Spleen (tissue), 11 donors: ENCODE measurements around the gene NGEF. TPM values are rescaled to one million over a fixed set of nuclear protein-coding genes. Genes with fewer than 3 reads are reported as not detected.

Experiments
- DNase-seq: peaks from one replicate; pipeline ENCODE4 v3.0.0-alpha.2; 2020
- H3K27ac ChIP-seq, 8 donors: fragments of 200-600 bp; sonication (generic) in 7 of 8; 1 replicate in 4 of 8; 2 replicates in 4 of 8; pipeline versions ENCODE4 v1.5.0 to v1.8.0; 2016 to 2021; ENCODE audit warnings: inconsistent platforms in 4 of 8, mild to moderate bottlenecking in 4 of 8, moderate library complexity in 1 of 8
- H3K27me3 ChIP-seq, 7 donors: fragments of 200-600 bp; sonication (generic) in 6 of 7; replicated peaks in 1 of 7; 1 replicate in 4 of 7; 2 replicates in 3 of 7; pipeline versions ENCODE4 v1.5.0 to v1.8.0; 2016 to 2021; ENCODE audit warnings: inconsistent platforms in 3 of 7, mild to moderate bottlenecking in 1 of 7
- H3K36me3 ChIP-seq, 6 donors: fragments of 200-600 bp; sonication (generic) in 5 of 6; 1 replicate in 4 of 6; 2 replicates in 2 of 6; pipeline versions ENCODE4 v1.5.0 to v1.8.0; 2016 to 2021; ENCODE audit warnings: inconsistent platforms in 2 of 6
- H3K4me1 ChIP-seq, 6 donors: fragments of 200-600 bp; sonication (generic) in 5 of 6; 1 replicate in 3 of 6; 2 replicates in 3 of 6; pipeline versions ENCODE4 v1.5.0 to v1.8.0; 2016 to 2021; ENCODE audit warnings: inconsistent platforms in 3 of 6
- H3K4me3 ChIP-seq, 8 donors: fragments of 200-600 bp; sonication (generic) in 7 of 8; 1 replicate in 4 of 8; 2 replicates in 4 of 8; pipeline versions ENCODE4 v1.5.0 to v1.8.0; 2016 to 2021; ENCODE audit warnings: inconsistent platforms in 4 of 8, mild to moderate bottlenecking in 4 of 8, moderate library complexity in 2 of 8
- H3K9me3 ChIP-seq, 8 donors: fragments of 200-600 bp; sonication (generic) in 7 of 8; 1 replicate in 4 of 8; 2 replicates in 4 of 8; pipeline versions ENCODE4 v1.5.0 to v1.8.0; 2016 to 2021; ENCODE audit warnings: inconsistent platforms in 4 of 8
- CTCF ChIP-seq, 11 experiments: fragments of 200-600 bp in 7 of 11; fragments of 450-650 bp in 4 of 11; sonication (generic) in 4 of 11; IDR thresholded peaks in 8 of 11; conservative IDR thresholded peaks in 3 of 11; 1 replicate in 7 of 11; 2 replicates in 4 of 11; pipeline versions ENCODE4 v1.4.0 to v1.8.0; 2016 to 2021; ENCODE audit warnings: antibody characterized with exemption in 11 of 11, inconsistent platforms in 4 of 11, mild to moderate bottlenecking in 1 of 11
- POLR2A ChIP-seq, 3 donors: fragments of 450-650 bp; IDR thresholded peaks; one replicate each; pipeline ENCODE4 v1.5.1; 2017; ENCODE audit warnings: antibody characterized with exemption in 3 of 3, mild to moderate bottlenecking in 1 of 3
- POLR2AphosphoS5 ChIP-seq, 3 donors: sonication (generic); formaldehyde crosslinking; IDR thresholded peaks; one replicate each; pipeline ENCODE4 v1.5.1; 2017; ENCODE audit warnings: antibody characterized with exemption in 3 of 3
- WGBS, 5 donors: extraction: QIAGEN DNeasy Blood & Tissue Kit in 3 of 5; methylation state at CpG; one replicate each; pipeline versions ENCODE4 v1.1.5 to v1.1.7; 2013 to 2018; 5-methylcytosine and 5-hydroxymethylcytosine counted together
- intact Hi-C: fragments of 100-400 bp; cut with DNase I; formaldehyde crosslinking; loops from one replicate; pipeline ENCODE4 v1.15.0; 2023; ENCODE audit warnings: low total_unique reads
- polyA plus RNA-seq, 3 donors: library from polyadenylated mRNA; stranded (reverse); fragments of 200-250 nt; gene quantifications; one replicate each; pipeline ENCODE4 v1.2.1, GENCODE V29; 2013
- total RNA-seq, 7 donors: library from RNA; depleted of rRNA in 3 of 7; stranded (reverse); fragments of >200 nt in 3 of 7; fragmentation: NEBNext Ultra II Directional in 4 of 7; extraction: Animal tissue kit (Norgen Biotek cat#: 25700) in 4 of 7; gene quantifications; one replicate each; pipeline versions ENCODE4 v1.1.0 to v1.2.1, GENCODE V29; 2016 to 2021
- donor health status: healthy with polysubstance abuse.
- donor health status: DM: no; HTN: no; CAD: no; lungs with moderate emphysema.
- donor health status: DM: no; HTN: no; CAD: no.
- donor health status: Bipolar disorder and iron deficiency.
- donor health status: healthy.
- donor health status: DM: no; HTN: no; CAD: no.
- donor health status: DM: yes; HTN: yes; CAD: no.

Gene NGEF
- total and polyA plus RNA-seq, 10 donors = 0.23 to 0.79 (median 0.43) TPM; not detected in 5

- H3K36me3 ChIP-seq = no peaks in the 10 kb centered on the region
- no peaks in the 10 kb centered on the region for H3K9me3 ChIP-seq
- peaks cover 0 to 12% (median 4%) of the 10 kb centered on the region in 6 donors for H3K4me1 ChIP-seq
- no peak overlapping the region for H3K4me3 ChIP-seq
- intact Hi-C loops = no loop called here
- peaks cover 0 to 47% (median 0%) of the 10 kb centered on the region in 7 donors for H3K27me3 ChIP-seq
- TF ChIP-seq POLR2AphosphoS5 (IDR thresholded peaks at IDR 0.05) (no peak), CTCF (IDR thresholded peaks at IDR 0.05 in 8 of 11, conservative IDR thresholded peaks at IDR 0.05 in 3 of 11) (no peak), POLR2A (IDR thresholded peaks at IDR 0.05) (no peak)
- no peak overlapping the region for H3K27ac ChIP-seq
- 78 to 88% (median 87%) methylated on average over 19 to 21 of the region's 21 CpGs for WGBS, 5 donors
- peak; percentile 51 for DNase-seq
Measured at GRCh38 chr2:232888099-232888836, 124.8 kb downstream of the NGEF start.

DNA sequence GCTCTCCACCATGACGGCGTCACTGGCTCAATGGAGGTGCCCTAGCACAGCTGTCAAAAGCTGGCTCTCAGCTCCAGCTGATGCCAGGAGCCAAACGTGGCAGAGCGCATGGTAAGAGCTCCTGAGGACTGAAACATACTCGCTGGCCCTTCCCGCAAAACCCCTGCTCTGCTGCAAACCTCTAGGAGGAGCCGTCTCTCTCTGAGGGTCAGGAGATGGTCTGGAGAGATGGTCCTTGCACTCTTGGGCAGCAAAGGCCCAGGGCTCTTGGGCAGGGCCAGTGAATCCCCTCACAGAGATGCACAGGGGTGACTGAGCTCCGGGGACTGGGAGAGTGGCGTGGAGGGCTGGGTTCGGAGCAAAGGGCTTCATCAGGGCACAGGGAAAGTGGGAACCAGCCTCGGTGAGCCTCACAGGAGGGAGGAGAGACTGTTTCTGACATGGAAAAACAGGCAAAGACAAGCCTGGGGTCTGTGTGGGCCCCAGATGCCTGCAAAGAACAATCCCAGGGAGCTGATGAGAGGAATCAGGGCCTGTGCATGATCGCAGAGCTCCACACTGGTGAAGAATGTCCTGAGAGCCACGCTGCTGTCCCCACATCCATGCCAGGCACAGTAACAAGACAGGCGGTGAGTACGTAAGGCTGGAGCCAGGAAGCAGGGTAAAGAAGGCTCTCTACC lies 125.7 kb downstream of the NGEF start:
- 77 to 87% (median 80%) methylated on average over 14 to 15 of the region's 15 CpGs for WGBS, 5 donors
- TF ChIP-seq POLR2AphosphoS5 (IDR thresholded peaks at IDR 0.05) (no peak), CTCF (IDR thresholded peaks at IDR 0.05 in 8 of 11, conservative IDR thresholded peaks at IDR 0.05 in 3 of 11) (no peak), POLR2A (IDR thresholded peaks at IDR 0.05) (no peak)
- Histone ChIP-seq H3K4me3 (no peak overlapping the region), H3K9me3 (no peaks in the 10 kb centered on the region), H3K27me3 (peaks cover 0 to 40% (median 0%) of the 10 kb centered on the region in 7 donors), H3K27ac (no peak overlapping the region), H3K36me3 (no peaks in the 10 kb centered on the region), H3K4me1 (peaks cover 0 to 12% (median 4%) of the 10 kb centered on the region in 6 donors)
- intact Hi-C loops = no loop called here
- DNase-seq = peak; percentile 45

- Histone ChIP-seq H3K4me3 (no peak overlapping the region), H3K9me3 (no peaks in the 10 kb centered on the region), H3K36me3 (no peaks in the 10 kb centered on the region), H3K27me3 (peaks cover 0 to 33% (median 0%) of the 10 kb centered on the region in 7 donors), H3K27ac (no peak overlapping the region), H3K4me1 (peaks cover 0 to 12% (median 4%) of the 10 kb centered on the region in 6 donors)
- no peak for DNase-seq
- intact Hi-C loops = no loop called here
- 70 to 89% (median 85%) methylated on average over 6 to 7 of the region's 7 CpGs for WGBS, 5 donors
- no peak for TF ChIP-seq POLR2AphosphoS5 (IDR thresholded peaks at IDR 0.05)
- TF ChIP-seq CTCF (IDR thresholded peaks at IDR 0.05 in 8 of 11, conservative IDR thresholded peaks at IDR 0.05 in 3 of 11) = no peak
- TF ChIP-seq POLR2A (IDR thresholded peaks at IDR 0.05) = no peak
Measured at GRCh38 chr2:232886632-232887031, 126.4 kb downstream of the NGEF start.

- TF ChIP-seq POLR2AphosphoS5 (IDR thresholded peaks at IDR 0.05) (no peak), POLR2A (IDR thresholded peaks at IDR 0.05) (no peak), CTCF (IDR thresholded peaks at IDR 0.05 in 8 of 11, conservative IDR thresholded peaks at IDR 0.05 in 3 of 11) (no peak)
- intact Hi-C loops = no loop called here
- WGBS, 5 donors = 89 to 96% (median 93%) methylated on average over 11 of the region's 11 CpGs
- Histone ChIP-seq H3K4me1 (peaks cover 0 to 7% (median 2%) of the 10 kb centered on the region in 6 donors), H3K9me3 (no peaks in the 10 kb centered on the region), H3K4me3 (no peak overlapping the region), H3K27me3 (peaks cover 0 to 29% (median 0%) of the 10 kb centered on the region in 7 donors), H3K36me3 (no peaks in the 10 kb centered on the region), H3K27ac (no peak overlapping the region)
- DNase-seq = no peak
Measured at GRCh38 chr2:232886176-232886575, 126.9 kb downstream of the NGEF start.
